HG02870 (cell line): ENCODE data around the gene DCTN4.
"Not testable (repeated sequence)": the region's sequence is repeated elsewhere in the genome, so short reads cannot be mapped to it uniquely, and the experiment has no call there.

ENCODE experiments used
- ATAC-seq: cut with Tn5 transposase; IDR thresholded peaks from one replicate; pipeline ENCODE4 v1.9.1; 2021; ENCODE audit warnings: mild to moderate bottlenecking, moderate library complexity; ENCODE audit not compliant: unreplicated experiment

DCTN4 gene

DNA sequence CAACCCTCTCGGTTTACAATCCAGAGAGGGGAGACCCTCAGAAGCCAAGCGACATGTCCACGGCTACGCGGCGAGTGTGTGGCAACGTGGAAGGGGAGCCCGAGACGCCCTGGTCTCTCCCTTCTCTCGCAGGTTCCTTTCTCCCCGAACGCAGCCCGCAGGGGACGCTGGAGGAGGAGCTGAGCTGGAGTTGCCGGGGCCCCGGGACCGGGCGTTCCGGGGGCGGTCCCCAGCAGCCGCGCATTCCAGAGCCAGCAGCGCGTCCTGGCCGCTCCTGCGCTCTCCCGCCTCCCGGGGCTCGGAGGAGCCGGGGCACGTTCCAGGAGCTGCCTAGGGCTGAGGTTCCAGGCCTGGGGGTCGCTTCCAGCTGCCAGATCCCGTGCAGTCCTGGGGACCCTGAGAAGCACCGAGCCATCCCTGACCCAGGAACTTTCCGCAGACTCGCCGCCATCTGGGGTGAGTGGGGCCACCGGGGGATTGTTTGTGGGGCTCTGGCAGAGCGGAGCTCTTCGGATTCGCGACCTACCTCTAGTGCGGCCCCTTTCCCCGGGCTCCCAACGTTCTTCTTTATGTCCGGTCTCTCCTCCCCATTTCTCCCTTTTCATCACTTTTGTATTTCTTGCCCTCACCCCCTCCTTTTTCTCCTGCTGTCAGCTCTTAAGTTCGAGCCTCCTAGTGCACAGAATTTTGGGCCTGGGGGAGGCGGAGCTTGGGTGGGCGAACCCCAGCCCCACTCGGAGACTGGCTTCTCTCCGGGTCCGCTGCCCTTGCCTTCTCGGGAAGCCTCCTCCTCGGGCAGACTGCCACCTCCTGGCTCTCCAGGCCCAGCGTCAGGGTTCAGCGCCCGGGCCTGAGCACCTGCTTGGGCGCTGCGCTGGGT, 19.9 kb upstream of the DCTN4 start, which contains the start of gene SMIM3:
TSS of gene SMIM3 (plus strand) at position 241 of the 880 bp plus-strand sequence. CDS start 16,684 bp downstream, outside the sequence.
- ATAC-seq: peak; percentile 22

DNA sequence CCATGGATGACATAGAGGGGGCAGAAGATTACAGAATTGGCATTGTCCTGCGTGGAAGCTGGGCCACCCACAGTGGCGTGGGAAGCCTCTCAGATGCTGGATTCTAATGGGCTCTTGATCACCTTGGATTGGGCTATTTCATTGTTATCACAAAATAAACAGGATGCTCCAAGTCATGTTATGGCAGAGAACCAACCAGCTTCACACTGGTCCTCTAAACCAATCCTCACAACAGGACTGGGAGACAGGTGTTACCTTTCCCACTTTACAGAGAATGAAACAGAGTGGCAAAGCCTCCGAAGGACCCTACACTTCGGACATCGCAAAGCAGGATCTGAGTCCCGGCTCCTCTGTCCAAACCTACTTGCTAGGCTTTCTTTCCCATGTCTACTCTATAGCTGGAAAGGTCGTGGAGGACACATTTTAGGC, 19.3 kb upstream of the DCTN4 start:
- ATAC-seq: no peak

DNA sequence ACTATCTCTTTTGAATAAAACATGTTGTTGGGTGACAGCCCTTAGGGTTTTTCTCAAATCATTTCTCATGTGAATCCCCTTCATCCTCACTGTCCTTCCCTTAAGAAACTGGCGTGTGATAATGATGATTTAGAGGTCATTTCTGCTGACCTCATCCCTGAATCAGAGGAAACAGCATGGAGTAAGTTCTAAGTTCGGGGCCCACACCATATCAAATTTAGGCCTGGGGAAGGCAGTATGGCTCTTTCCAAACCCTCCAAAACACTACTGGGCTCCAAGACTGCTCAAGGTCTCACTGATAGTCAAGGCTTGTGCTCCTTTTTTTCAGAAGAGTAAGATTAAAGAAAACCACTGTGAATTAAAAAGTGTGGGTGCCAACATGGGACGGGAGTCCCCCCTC, 18.9 kb upstream of the DCTN4 start:
- ATAC-seq: no peak

DNA sequence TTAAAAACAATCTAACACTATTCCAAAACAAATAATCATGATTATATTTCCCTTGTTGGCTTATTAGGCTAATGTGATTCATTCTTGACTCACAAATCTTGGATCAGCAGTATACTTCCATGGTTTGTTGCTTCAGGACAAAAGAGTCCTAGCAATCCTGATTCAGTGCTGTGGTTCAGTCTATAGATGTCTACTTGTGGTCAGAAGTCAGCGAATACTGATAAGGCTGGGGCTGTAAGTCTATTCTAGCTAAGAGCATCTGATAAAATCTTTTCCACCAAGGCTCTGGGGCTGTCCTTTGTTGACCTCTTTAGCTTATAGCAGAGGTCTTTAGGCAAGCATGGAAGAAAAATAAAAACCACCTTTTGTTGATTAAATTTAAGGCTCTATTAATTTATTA, 15.3 kb upstream of the DCTN4 start:
- no peak for ATAC-seq

DNA sequence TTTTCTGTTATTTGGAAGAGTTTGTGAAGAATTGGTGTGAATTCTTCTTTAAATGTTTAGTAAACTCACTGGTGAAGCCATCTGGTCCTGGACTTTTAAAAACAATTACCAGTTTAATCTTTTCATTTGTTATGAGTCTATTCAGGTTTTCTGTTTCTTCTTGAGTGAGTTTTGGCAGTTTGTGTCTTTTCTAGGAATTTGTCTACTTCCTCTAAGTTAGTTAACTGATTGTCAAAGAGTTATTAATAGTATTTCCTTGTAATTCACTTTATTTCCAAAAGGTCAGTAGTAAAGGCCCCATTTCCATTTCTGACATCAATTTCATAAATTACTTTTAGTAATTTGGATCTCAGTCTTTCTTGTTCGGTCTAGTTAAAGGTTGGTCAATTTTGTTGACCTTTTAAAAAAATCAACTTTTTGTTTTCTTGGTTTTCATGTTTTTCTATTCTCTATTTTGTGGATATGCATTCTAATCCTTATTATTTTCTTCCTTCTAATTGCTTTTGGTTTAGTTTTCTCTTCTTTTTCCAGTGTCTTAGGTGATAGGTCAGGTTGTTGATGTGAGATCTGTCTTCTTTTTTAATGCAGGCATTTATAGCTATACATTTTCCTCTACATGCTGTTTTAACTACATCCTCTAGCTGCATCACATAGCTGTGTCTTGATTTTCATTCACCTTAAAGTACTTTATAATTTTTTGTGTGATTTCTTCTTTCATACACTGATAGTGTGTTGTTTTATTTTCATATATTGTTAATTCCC, 12.4 kb upstream of the DCTN4 start:
- no peak for ATAC-seq

DNA sequence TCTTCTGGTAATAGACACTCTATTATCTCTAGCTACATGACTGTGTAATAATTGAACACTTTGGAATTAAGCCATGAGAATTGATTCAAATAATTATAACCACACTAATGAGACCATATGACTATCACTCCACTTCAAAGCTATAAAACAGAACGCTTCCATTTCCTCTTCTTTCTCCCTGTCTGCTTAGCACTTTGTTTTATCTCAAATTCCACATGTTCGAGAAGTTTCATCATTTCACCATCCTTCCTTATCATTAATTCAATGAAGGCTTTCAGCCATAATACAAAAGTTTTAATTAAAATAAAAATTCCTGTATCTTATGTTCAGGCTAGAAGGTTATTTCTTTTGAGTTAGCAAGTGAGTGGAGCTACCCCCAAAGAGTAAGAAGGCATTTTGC, 7.4 kb upstream of the DCTN4 start:
- no peak for ATAC-seq

DNA sequence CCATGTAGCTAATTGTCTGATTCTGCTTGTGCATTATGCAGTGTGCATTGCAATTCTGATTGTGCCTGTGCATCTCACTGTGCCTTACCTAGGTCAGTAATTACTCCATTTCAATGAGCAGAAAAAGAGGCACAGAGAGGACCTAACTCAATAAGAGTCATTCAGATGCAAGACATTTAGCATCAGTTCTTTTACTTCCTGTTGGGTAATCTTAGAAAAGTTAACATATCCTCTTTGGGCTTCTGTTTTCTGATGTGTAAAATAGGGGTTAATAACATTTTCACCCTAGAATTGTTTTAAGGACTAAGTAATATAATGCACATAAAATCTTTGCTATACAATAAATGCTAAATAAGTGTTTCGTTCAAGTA, 7.0 kb upstream of the DCTN4 start:
- no peak for ATAC-seq

DNA sequence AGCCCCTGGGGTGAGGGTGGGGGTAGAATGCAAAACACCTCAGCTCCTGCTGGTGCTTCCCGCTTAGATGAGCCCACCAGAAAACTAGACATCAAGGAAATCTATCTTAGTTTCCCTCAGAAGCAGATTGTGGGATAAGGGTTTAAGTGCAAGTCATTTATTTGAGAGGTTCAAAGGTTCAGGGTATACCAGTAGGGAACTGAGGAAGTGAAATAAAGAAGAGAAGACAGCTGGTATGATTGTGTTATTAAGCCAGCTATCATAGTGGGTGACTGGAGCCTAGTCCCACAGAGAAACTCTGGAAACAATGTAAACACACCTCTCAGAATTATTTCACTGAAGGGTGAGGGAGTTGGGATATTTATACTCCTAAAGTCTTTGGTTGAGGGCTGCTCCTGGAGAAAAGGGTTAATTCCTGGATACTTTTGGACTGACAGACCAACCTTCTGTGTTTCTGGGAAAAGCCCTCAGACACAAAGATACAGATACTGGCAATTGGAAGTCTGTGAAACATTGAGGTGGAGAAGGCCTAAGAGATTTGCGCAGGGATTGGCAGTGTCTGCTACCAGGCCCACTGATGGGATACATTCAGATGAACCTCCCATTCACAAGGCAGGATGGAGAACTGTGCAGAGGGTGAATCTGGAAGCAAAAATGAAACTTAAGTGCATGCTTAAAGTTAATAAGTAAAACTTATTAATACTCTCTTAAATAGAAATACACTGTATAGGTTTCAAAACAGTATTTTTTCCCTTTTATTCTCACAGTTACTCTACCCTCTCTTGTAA, 6.4 kb upstream of the DCTN4 start:
- ATAC-seq: no peak

DNA sequence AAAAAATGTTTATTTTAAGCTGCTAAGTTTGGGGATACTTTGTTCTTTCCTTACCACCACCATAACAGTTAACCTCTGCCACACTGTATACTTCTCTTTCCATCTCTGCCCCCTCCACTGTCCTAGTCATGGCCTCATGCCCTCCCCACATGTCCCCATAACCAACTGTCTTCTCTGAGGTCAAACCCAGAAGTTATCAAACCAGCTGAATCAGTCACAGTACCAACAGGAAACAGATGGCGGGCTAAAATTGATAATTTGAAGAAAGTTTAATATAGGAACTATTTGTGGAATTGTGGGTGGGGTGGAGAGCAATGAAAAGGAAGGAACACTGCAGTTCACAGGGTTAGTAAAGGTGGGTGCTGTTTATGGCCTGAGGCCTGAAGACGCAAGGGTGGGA, 5.7 kb upstream of the DCTN4 start:
- no peak for ATAC-seq

DNA sequence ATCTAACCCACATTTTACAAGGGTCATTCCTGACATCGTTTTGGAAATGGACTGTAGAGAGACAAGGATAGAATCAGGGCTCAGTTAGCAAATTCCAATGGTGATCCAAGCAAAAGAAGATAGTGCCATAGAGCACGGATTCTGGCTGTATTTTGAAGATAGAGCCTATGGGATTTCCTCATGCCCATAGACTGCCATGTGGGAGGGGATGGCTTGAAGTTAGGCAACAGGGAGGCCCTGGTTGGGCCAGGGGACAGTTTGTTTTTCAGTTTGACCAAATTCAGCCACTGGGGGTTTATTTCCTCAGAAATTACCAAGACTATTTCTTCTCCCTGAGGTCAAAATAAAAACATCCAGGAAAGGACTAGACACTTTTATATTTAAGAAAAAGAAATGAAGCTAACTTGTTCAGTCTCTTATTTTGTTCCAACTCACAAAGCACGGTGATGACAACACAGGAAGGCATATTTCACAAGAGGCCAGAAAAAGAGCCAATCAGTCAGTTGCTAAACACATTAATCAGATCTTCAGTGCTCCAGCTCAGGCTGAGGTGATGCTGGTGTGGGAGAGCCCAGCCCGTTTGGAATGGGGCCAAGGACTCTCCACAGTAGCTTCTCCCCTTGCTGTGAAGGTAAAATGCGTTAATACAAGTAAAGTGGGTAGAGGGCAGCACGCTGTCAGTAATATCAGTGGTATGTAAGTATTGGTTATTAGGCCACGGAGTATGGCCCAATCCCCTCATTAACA, 4.4 kb upstream of the DCTN4 start:
- no peak for ATAC-seq

DNA sequence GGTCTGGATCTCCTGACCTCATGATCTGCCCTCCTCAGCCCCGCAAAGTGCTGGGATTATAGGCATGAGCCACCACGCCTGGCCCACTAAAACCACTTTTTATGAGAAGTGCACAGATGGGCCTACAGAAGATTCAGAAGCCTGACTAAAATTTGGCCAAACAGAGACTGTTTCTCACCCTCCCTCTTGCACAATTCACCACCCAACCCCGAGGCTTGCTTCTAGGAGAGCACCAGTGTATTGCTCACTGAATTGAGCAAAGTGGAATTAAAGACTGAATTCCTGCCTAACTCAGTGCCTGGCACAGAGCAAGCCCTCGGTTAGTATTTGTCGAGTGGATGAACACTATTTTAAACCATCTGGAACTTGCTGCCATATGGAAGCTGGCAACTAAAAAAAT, 3.4 kb upstream of the DCTN4 start:
- ATAC-seq: no peak

DNA sequence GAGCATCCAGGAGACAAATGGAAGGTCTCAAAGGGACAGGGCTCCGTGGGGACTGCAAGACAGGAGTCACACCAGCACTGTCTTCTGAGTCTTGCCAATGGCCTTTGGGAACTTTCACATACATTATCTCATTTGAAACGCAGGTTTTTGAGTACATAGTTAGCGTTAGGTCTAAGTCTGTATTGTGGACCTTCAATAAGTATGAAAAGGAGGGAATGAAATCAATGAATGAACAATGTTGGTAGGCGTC, 442 bp upstream of the DCTN4 start:
- ATAC-seq: no peak

DNA sequence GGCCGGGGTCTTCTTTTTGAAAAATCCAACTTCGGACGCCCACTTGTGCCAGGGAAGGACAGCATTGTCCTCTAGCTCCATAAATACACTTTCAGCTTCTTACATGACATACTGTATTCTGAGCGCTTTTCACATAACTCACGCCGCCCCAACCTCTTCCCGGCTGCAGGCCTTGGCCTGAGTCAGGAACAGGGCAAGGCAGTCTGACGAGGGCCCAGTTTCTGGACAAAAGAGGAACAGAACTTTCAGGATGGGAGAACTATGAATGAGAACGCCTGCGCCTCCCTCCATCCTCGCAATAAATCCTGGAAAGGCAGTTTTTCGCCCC, 650 bp downstream of the DCTN4 start:
- ATAC-seq: peak; percentile 18

DNA sequence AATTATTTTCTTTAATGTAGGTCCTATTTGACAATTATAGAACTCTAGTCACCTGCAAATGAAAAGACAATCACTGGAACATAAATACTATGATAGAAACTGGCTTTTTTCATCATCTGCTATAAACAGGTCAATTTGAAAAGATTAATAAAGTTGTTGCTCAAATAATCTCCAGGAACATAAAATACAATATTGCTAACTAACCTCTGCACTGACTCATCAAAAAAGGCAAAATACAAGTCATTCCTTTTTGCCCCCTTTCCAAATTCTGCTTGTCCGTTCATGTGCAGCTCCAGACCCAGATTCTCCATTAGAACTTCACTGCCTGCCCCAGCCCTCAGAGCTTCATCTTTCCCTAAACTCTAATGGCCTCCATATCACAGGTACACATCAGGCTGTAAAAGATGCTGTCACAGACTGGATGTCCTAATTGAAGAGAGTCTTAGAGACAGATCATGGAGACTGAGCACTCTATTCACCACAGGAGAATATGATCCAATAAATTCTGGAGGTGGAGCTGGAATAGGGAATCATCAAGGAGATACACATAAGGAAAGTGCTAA, 1.6 kb downstream of the DCTN4 start:
- no peak for ATAC-seq

DNA sequence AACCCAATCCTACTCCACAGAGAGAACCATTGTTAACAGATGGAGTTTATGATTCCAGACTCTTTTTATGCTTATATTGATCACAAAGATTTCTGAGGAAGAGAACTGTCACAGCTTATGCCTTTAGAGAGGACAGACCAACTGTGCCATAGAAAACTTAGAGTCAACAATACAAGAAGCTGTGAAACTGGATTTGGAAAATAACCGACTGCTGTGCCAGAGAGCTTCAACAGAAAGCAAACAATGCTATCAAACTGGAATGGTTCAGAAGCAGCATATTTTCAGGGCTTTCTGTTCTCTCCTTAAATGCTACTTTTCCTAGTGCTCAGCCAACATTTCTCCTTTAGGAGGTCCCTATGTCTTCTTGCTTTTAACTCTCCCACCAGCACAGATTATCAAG, 5.0 kb downstream of the DCTN4 start:
- no peak for ATAC-seq

DNA sequence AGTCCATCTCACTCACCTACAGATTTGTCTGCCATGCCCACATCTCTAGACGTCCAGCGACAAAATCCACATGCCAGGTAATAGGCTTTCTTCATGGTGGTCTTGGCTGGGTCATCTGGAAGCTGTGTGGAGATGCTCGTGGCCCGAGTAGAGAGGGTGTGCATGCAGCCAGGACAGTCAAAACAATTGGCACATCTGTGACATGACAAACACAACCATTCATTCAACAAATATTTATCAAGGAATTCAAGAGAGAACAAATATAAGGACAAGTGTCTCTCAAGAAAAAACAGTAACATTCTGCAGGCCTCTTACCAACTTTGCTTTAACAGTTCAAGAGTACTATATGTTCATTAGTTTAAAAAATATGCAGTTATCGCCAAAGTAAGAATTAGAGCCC, 5.4 kb downstream of the DCTN4 start:
- no peak for ATAC-seq

DNA sequence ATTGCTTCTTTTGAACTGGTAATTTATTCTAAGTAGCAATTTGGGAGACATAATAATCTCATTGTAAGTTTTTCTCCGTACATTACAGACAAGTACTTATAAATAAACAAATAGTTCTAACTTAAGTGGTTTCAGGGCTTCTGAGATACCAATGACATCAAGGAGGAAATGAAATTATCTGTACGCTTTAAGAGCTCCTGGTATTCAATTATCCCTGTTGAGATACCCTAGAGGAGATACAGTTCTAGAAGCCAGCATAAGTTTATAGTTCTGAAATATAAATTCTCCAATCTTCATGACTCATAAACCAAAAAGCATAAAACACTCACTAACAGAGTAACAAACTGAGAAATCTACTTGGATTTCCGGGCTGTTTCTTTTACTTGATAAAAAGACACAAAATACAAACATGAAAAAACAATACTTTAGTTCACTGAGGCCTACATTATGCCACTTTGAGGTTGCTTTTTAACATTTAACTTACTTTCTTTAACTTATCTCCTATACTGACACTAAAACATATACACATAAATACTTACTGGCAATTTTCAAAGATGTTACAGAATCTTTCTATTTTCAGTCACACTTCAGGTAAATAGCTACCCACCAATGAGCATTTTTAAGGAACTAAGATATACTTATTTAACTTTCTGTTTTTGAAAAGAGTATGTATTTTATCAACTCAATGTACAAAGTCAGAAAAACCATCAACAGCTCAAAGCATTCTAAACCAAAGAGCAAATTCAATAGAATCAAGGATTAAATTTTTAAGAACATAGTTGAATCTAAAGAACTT, 7.5 kb downstream of the DCTN4 start:
- ATAC-seq: no peak

DNA sequence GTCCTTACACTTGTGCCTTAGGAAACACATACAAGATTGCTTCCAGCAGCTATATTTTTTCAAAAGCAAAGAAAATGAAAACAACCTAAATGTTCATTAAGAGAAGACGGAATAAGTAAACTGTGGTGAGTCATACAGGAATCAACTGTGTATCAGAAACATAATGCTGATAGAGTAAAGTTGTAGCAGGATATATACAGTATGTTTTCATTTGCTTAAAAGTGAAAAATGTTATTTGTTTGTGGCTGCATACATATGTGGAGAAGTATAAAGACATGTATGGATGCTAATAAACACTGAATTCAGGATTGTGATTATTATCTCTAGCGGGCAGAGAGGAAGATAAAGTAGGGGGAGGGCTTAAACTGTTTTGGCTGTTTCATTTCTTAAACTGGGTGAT, 8.3 kb downstream of the DCTN4 start:
- ATAC-seq: no peak

DNA sequence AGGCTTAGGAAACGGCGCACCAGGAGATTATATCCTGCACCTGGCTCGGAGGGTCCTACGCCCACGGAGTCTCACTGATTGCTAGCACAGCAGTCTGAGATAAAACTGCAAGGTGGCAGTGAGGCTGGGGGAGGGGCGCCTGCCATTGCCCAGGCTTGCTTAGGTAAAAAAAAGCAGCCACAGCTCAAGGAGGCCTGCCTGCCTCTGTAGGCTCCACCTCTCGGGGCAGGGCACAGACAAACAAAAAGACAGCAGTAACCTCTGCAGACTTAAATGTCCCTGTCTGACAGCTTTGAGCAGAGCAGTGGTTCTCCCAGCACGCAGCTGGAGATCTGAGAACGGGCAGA, 15.7 kb downstream of the DCTN4 start:
- not testable (repeated sequence) for ATAC-seq
